Activated B cell treated with CpG ODN at 0.5 μM for 24 hours (primary cell): ENCODE measurements around the gene APOBR. TPM values are rescaled to one million over a fixed set of nuclear protein-coding genes. Genes with fewer than 3 reads are reported as not detected.

Experiments
- ATAC-seq: fragments of 200-7000 bp; cut with Tn5 transposase; one replicate; pipeline ENCODE4 v1.10.0; 2021; ENCODE audit warnings: low read depth, mild to moderate bottlenecking, moderate library complexity
- CTCF ChIA-PET: fragments of 350-600 bp; sonication (Branson Sonifier 250); formaldehyde crosslinking; loops from one replicate; lab custom pipeline; 2021; ENCODE audit warnings: antibody characterized with exemption; lab: Charles Lee
- POLR2A ChIA-PET: fragments of 350-600 bp; sonication (Branson Sonifier 250); formaldehyde crosslinking; loops from one replicate; lab custom pipeline; 2021; ENCODE audit warnings: antibody characterized with exemption; lab: Charles Lee
- DNase-seq: peaks from one replicate; pipeline ENCODE4 v3.0.0; 2022
- H3K27ac Mint-ChIP-seq: one replicate; pipeline ENCODE4 v1.8.0; 2020; ENCODE audit warnings: mixed read lengths
- H3K27me3 Mint-ChIP-seq: one replicate; pipeline ENCODE4 v1.8.0; 2021; ENCODE audit warnings: mixed read lengths
- H3K36me3 Mint-ChIP-seq: one replicate; pipeline ENCODE4 v1.8.0; 2021; ENCODE audit warnings: low read depth, mixed read lengths
- H3K4me1 Mint-ChIP-seq: one replicate; pipeline ENCODE4 v1.8.0; 2021; ENCODE audit warnings: mixed read lengths
- H3K4me3 Mint-ChIP-seq: one replicate; pipeline ENCODE4 v1.8.0; 2020; ENCODE audit warnings: mild to moderate bottlenecking, mixed read lengths
- H3K9me3 Mint-ChIP-seq: one replicate; pipeline ENCODE4 v1.8.0; 2020; ENCODE audit warnings: mixed read lengths
- intact Hi-C: fragments of 100-400 bp; cut with micrococcal nuclease; formaldehyde crosslinking; loops from one replicate; pipeline ENCODE4 v1.15.1; 2024
- total RNA-seq: library from RNA; stranded (reverse); gene quantifications from 2 replicates; pipeline ENCODE4 v1.2.3, GENCODE V29; 2022
- TF ChIP-seq, protein P1 (sequence below): fragments of 200-600 bp; IDR thresholded peaks from one replicate; pipeline ENCODE4 v1.8.0; 2022; ENCODE audit warnings: antibody characterized with exemption, mild to moderate bottlenecking

The APOBR gene
- total RNA-seq, 1 donor from 2014 or later: 2.9 TPM

DNA sequence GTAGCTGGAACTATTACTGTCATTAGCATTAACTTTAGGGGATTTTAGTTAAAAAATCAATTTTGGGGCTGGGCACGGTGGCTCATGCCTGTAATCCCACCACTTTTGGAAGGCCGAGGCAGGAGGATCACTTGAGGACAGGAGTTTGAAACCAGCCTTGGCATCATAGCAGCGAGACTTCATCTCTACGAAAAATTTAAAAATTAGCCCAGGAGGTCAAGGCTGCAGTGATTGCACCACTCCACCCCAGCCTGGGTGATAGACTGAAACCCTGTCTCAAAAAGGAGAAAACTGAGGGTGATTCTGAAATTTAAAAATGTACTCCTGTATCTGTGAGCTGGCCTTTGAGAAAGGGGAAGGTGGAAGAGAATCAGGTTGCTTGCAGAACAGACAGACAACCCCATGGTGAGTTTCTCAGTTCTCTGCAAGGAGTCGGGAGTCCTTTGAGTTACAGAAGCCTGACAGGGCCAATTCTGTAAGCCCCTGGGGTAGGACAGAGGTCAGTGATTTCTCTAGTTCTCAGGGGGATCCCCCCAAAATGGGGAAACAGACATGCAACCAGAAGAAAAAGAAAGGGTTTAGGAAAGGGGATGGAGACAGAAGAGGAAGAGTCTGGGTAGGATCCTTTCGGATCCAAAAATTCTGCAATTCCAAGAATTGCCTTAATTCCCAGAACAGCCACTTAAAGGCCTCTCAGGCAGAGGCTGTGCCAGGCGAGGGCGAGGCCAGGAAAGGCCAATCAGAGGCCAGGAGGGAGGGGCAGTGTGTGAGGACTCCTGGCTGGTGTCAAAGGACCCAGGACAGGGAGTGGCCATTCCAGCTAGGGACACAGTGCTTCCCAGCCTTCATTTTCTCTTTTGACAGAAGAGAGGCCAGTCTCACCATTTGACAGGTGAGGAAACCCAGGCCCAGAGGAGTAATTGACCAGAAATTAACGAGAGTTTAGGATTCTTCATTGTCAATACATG is 37.6 kb downstream of the APOBR start:
- TF ChIP-seq, protein P1, sequence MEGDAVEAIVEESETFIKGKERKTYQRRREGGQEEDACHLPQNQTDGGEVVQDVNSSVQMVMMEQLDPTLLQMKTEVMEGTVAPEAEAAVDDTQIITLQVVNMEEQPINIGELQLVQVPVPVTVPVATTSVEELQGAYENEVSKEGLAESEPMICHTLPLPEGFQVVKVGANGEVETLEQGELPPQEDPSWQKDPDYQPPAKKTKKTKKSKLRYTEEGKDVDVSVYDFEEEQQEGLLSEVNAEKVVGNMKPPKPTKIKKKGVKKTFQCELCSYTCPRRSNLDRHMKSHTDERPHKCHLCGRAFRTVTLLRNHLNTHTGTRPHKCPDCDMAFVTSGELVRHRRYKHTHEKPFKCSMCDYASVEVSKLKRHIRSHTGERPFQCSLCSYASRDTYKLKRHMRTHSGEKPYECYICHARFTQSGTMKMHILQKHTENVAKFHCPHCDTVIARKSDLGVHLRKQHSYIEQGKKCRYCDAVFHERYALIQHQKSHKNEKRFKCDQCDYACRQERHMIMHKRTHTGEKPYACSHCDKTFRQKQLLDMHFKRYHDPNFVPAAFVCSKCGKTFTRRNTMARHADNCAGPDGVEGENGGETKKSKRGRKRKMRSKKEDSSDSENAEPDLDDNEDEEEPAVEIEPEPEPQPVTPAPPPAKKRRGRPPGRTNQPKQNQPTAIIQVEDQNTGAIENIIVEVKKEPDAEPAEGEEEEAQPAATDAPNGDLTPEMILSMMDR: no peak
- DNase-seq (no peak), ATAC-seq (no peak)
- Mint-ChIP-seq H3K27ac (no peak overlapping the region), H3K9me3 (no peaks in the 10 kb centered on the region), H3K4me1 (no peaks in the 10 kb centered on the region), H3K4me3 (no peak overlapping the region), H3K27me3 (no peaks in the 10 kb centered on the region), H3K36me3 (no peaks in the 10 kb centered on the region)
- ChIA-PET POLR2A (no interaction called here), CTCF (no interaction called here)
- intact Hi-C loops: no loop called here

DNA sequence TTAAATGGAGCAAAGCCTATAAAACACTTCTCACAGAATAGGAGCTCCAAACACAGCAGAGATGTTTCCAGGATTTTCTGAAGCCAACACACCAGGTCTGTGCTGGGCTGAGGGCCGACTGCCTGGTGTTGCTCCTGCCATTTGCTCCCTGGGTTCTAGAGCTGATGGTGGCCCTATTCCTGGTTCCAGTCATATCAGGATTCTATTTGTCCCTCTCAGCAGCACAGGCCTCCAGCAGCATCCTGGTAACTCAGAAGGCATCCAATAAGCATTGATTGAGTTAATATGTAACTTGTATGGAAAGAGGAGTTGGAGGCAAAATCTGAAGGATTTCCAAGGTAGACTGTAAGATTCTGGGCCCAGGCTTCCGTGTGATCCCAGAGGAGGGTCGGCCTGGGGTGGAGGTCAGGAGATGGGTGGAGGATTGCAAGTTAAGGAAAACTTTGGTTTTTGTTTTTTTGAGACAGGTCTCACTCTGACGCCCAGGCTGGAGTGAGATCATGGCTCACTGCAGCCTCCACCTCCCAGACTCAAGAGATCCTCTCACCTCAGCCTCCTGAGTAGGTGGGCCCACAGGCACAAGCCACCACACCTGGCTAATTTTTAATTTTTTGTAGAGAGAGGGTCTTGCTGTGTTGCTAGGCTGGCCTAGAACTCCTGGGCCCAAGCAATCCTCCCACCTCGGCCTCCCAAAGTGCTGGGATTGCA is 38.7 kb downstream of the APOBR start:
- TF ChIP-seq, protein P1: no peak
- no peak overlapping the region for H3K4me3 Mint-ChIP-seq
- no peaks in the 10 kb centered on the region for H3K4me1 Mint-ChIP-seq
- peaks cover 5% of the 10 kb centered on the region for H3K27me3 Mint-ChIP-seq
- ATAC-seq (no peak), DNase-seq (no peak)
- H3K36me3 Mint-ChIP-seq: no peaks in the 10 kb centered on the region
- H3K9me3 Mint-ChIP-seq: no peaks in the 10 kb centered on the region
- intact Hi-C loops: no loop called here
- ChIA-PET POLR2A (no interaction called here), CTCF (no interaction called here)
- no peak overlapping the region for H3K27ac Mint-ChIP-seq

DNA sequence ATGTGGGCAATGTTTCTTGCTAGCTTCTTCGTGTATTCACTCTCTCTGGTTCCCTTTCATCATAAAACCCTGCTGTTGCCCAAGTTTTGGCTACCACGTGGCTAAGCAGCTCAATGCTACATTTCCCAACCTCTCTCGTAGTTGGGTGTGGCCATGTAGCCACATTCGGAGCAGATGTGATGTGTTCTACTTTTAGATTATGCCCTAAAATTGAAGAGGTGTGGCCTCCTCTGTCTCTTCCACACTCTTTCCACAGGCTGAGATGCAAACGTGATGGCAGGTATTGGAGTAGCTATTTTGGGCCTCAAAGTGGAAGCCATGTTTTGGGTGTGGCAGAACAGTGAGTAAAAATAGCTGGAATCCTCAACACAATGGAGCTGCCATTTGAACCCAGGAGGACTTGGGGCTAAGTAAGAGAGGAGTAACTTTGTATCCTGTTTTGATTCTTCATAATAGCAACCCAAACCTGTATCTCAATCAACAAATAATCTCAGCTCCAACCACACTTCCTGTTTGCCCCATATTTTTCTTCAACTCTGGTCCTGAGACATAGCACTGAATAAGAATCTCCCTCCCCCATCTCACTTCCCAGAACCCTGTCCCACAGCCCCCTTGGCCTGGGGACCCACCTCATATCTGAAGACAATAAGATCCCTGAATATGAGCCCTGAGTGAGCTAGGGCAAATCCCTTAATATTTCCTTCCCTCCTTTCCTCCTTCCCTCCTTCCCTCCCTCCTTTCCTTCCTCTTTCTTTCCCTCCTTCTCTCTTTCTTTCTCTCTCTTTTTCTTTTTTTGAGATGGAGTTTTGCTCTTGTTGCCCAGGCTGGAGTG is 40.3 kb downstream of the APOBR start:
- no peak overlapping the region for H3K27ac Mint-ChIP-seq
- POLR2A ChIA-PET: no interaction called here
- intact Hi-C loops: no loop called here
- ATAC-seq (no peak), DNase-seq (no peak)
- H3K4me1 Mint-ChIP-seq: no peaks in the 10 kb centered on the region
- no peaks in the 10 kb centered on the region for H3K36me3 Mint-ChIP-seq
- CTCF ChIA-PET: no interaction called here
- no peaks in the 10 kb centered on the region for H3K9me3 Mint-ChIP-seq
- TF ChIP-seq, protein P1: no peak
- H3K27me3 Mint-ChIP-seq: peaks cover 10% of the 10 kb centered on the region
- H3K4me3 Mint-ChIP-seq: no peak overlapping the region

DNA sequence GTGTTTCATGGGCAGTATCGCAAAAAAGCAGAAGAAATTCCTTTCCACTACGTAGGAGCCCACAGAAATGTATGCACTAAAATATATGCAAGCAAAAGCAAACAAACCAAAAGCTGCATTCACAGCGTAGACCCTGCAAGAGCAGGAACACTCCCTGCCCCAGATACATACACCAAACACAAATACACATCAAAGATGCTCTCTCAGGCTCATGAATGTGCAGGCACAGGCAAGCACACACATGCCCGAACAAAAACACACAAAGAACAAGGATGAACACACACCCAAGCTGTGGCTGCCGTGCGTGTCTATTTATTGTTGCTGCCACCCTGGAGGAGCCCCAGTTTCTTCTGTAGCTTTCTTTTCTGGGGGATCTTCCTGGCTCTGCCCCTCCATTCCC is 42.6 kb downstream of the APOBR start:
- H3K27me3 Mint-ChIP-seq: peaks cover 14% of the 10 kb centered on the region
- ChIA-PET CTCF (no interaction called here), POLR2A (no interaction called here)
- no peak overlapping the region for H3K27ac Mint-ChIP-seq
- no peak overlapping the region for H3K4me3 Mint-ChIP-seq
- no peaks in the 10 kb centered on the region for H3K9me3 Mint-ChIP-seq
- intact Hi-C loops: no loop called here
- DNase-seq: no peak
- no peaks in the 10 kb centered on the region for H3K36me3 Mint-ChIP-seq
- no peaks in the 10 kb centered on the region for H3K4me1 Mint-ChIP-seq
- ATAC-seq: no peak
- TF ChIP-seq, protein P1: no peak
